ENCODE data around the gene LAMB3.

DNA sequence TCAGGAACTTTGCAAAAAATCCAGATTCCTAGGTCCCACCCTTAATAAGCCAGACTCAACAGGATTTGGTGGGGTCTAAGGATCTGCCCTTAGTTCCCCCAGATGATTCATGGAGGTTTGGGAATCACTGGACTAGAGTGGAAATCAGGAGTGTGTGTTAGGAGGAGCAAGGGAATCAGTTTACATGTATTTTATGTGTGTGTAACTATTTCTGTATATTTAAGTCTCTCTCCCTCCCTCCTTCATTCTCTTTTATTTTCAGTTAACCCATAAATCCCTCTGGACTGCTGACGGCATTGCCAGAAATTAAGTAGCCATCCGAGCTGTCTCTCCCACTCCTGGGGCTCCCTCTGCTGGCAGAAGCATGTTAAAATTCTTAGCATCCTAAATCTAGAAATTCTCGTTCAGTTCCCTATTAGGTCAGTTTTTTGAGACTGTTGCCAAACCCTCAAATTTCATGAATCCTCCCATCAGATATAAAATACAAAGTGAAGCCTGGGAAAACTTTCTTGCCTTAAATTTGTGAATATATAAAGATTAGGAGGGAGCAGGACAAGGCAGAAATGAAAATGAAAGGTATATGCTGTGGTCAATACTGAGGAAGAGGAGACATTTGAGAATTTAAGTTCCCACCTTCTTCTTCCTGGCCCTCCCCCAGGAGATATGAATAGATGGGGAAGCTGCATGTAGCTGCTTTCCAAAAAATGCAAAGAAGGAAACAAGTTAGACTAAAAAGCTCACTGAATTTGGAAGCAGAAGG, 40.7 kb upstream of the LAMB3 start:
- TF ChIP-seq FOXM1 (IDR thresholded peaks at IDR 0.05; ENCODE audit: low read depth), result no peak
- TF ChIP-seq, protein P1, sequence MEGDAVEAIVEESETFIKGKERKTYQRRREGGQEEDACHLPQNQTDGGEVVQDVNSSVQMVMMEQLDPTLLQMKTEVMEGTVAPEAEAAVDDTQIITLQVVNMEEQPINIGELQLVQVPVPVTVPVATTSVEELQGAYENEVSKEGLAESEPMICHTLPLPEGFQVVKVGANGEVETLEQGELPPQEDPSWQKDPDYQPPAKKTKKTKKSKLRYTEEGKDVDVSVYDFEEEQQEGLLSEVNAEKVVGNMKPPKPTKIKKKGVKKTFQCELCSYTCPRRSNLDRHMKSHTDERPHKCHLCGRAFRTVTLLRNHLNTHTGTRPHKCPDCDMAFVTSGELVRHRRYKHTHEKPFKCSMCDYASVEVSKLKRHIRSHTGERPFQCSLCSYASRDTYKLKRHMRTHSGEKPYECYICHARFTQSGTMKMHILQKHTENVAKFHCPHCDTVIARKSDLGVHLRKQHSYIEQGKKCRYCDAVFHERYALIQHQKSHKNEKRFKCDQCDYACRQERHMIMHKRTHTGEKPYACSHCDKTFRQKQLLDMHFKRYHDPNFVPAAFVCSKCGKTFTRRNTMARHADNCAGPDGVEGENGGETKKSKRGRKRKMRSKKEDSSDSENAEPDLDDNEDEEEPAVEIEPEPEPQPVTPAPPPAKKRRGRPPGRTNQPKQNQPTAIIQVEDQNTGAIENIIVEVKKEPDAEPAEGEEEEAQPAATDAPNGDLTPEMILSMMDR (IDR thresholded peaks at IDR 0.05), result peak; percentile 97
- TF ChIP-seq POLR2AphosphoS5 (IDR thresholded peaks at IDR 0.05; ENCODE audit: low read depth, low read length), result no peak
- no peak for TF ChIP-seq EZH2phosphoT487 (IDR thresholded peaks at IDR 0.05; ENCODE audit: borderline replicate concordance, low read depth)
- peak; percentile 97 for TF ChIP-seq RAD21 (IDR thresholded peaks at IDR 0.05; ENCODE audit: low read length)
- no peak for TF ChIP-seq TEAD4 (IDR thresholded peaks at IDR 0.05; ENCODE audit: borderline replicate concordance, insufficient read depth)
- TF ChIP-seq MXI1 (IDR thresholded peaks at IDR 0.05; ENCODE audit: low read depth, low read length), result no peak
- TF ChIP-seq, protein P2, sequence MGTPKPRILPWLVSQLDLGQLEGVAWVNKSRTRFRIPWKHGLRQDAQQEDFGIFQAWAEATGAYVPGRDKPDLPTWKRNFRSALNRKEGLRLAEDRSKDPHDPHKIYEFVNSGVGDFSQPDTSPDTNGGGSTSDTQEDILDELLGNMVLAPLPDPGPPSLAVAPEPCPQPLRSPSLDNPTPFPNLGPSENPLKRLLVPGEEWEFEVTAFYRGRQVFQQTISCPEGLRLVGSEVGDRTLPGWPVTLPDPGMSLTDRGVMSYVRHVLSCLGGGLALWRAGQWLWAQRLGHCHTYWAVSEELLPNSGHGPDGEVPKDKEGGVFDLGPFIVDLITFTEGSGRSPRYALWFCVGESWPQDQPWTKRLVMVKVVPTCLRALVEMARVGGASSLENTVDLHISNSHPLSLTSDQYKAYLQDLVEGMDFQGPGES (IDR thresholded peaks at IDR 0.05; ENCODE audit: low read depth, low read length), result no peak
- TF ChIP-seq SIN3A (IDR thresholded peaks at IDR 0.05; ENCODE audit: borderline replicate concordance, low read depth, low read length), result no peak
- TF ChIP-seq JUND (IDR thresholded peaks at IDR 0.05), result no peak
- TF ChIP-seq, protein P3, sequence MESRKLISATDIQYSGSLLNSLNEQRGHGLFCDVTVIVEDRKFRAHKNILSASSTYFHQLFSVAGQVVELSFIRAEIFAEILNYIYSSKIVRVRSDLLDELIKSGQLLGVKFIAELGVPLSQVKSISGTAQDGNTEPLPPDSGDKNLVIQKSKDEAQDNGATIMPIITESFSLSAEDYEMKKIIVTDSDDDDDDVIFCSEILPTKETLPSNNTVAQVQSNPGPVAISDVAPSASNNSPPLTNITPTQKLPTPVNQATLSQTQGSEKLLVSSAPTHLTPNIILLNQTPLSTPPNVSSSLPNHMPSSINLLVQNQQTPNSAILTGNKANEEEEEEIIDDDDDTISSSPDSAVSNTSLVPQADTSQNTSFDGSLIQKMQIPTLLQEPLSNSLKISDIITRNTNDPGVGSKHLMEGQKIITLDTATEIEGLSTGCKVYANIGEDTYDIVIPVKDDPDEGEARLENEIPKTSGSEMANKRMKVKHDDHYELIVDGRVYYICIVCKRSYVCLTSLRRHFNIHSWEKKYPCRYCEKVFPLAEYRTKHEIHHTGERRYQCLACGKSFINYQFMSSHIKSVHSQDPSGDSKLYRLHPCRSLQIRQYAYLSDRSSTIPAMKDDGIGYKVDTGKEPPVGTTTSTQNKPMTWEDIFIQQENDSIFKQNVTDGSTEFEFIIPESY (IDR thresholded peaks at IDR 0.05; ENCODE audit: borderline replicate concordance, low read depth), result no peak
- TF ChIP-seq GABPA (IDR thresholded peaks at IDR 0.05; ENCODE audit: low read depth), result no peak
